GM12878 (cell line): ENCODE data around the gene TMEM91. TPM values are rescaled to one million over a fixed set of nuclear protein-coding genes. Genes with fewer than 3 reads are reported as not detected.
A peak's percentile ranks its signal among the peaks of the same experiment; 100 is the strongest.

Experiments
- CBFB ChIP-seq: IDR thresholded peaks from 2 replicates; pipeline ENCODE4 v1.6.1; 2016; ENCODE audit warnings: antibody characterized with exemption, low read depth
- EGR1 ChIP-seq, 2 experiments: IDR thresholded peaks; 1 replicate in 1 of 2; 2 replicates in 1 of 2; pipeline ENCODE4 v1.6.1; 2011 to 2012; ENCODE audit warnings: low read depth in 2 of 2, low read length in 2 of 2, borderline replicate concordance in 1 of 2, mild to moderate bottlenecking in 1 of 2, moderate library complexity in 1 of 2
- HCFC1 ChIP-seq: fragments of 150-350 bp; IDR thresholded peaks from 2 replicates; pipeline ENCODE4 v1.6.1; 2014; ENCODE audit warnings: low read length
- PML ChIP-seq: IDR thresholded peaks from 2 replicates; pipeline ENCODE4 v1.6.1; 2012; ENCODE audit warnings: low read length, inconsistent platforms
- RAD51 ChIP-seq: fragments of 450-650 bp; IDR thresholded peaks from 2 replicates; pipeline ENCODE4 v1.6.1; 2016; ENCODE audit warnings: moderate library complexity, mild to moderate bottlenecking, inconsistent platforms
- STAT3 ChIP-seq: IDR thresholded peaks from 2 replicates; pipeline ENCODE4 v1.6.1; 2011; ENCODE audit warnings: low read depth, low read length, improper control_type of control experiment
- polyA plus RNA-seq, 11 experiments: library from polyadenylated mRNA; depleted of rRNA in 4 of 11; unstranded in 6 of 11; stranded (reverse) in 5 of 11; fragments of >200 nt; fragmentation: Nextera tagmentation in 4 of 11; fragmentation: Illumina TruSeq in 1 of 11; extraction: Ambion mirVana in 4 of 11; extraction: Trizol in 1 of 11; gene quantifications; 1 replicate in 1 of 11; 2 replicates in 10 of 11; pipeline versions ENCODE4 v1.2.1 to v1.2.3, GENCODE V29; 2011 to 2016; ENCODE audit warnings: inconsistent platforms in 2 of 11, missing spikeins in 2 of 11, low read depth in 1 of 11
- total RNA-seq, 4 experiments: library from RNA; depleted of rRNA in 3 of 4; stranded (reverse); fragments of >200 nt in 3 of 4; fragmentation: Illumina TruSeq in 1 of 4; extraction: Trizol in 1 of 4; gene quantifications; 2 replicates each; pipeline versions ENCODE4 v1.2.1 to v1.2.3, GENCODE V29; 2013 to 2021
- TF ChIP-seq, protein P1 (sequence below): fragments of 450-650 bp; IDR thresholded peaks from 2 replicates; pipeline ENCODE4 v1.6.1; 2018; ENCODE audit warnings: borderline replicate concordance, mild to moderate bottlenecking; ENCODE audit not compliant: partially characterized antibody
- TF ChIP-seq, protein P2 (sequence below): IDR thresholded peaks from 2 replicates; pipeline ENCODE4 v1.6.1; 2012; ENCODE audit warnings: low read depth, low read length, improper control_type of control experiment
- TF ChIP-seq, protein P3 (sequence below): fragments of 450-650 bp; IDR thresholded peaks from 2 replicates; pipeline ENCODE4 v1.6.1; 2018; ENCODE audit warnings: mild to moderate bottlenecking, low read depth, moderate library complexity; ENCODE audit not compliant: partially characterized antibody
- TF ChIP-seq, protein P4 (sequence below): fragments of 450-650 bp; IDR thresholded peaks from 2 replicates; pipeline ENCODE4 v1.6.1; 2017; ENCODE audit warnings: mild to moderate bottlenecking, moderate library complexity
- TF ChIP-seq, protein P5 (sequence below): fragments of 450-650 bp; IDR thresholded peaks from 2 replicates; pipeline ENCODE4 v1.6.1; 2017; ENCODE audit warnings: antibody characterized with exemption, mild to moderate bottlenecking, moderate library complexity
- TF ChIP-seq, protein P6 (sequence below): fragments of 450-650 bp; IDR thresholded peaks from 2 replicates; pipeline ENCODE4 v1.6.1; 2017; ENCODE audit warnings: borderline replicate concordance

The TMEM91 gene
- total and polyA plus RNA-seq, 10 of the 15 experiments (the other 5 are each of a cell fraction or from before 2014, with no cell fraction given), result 1.5 to 5.5 (median 2.7) TPM

DNA sequence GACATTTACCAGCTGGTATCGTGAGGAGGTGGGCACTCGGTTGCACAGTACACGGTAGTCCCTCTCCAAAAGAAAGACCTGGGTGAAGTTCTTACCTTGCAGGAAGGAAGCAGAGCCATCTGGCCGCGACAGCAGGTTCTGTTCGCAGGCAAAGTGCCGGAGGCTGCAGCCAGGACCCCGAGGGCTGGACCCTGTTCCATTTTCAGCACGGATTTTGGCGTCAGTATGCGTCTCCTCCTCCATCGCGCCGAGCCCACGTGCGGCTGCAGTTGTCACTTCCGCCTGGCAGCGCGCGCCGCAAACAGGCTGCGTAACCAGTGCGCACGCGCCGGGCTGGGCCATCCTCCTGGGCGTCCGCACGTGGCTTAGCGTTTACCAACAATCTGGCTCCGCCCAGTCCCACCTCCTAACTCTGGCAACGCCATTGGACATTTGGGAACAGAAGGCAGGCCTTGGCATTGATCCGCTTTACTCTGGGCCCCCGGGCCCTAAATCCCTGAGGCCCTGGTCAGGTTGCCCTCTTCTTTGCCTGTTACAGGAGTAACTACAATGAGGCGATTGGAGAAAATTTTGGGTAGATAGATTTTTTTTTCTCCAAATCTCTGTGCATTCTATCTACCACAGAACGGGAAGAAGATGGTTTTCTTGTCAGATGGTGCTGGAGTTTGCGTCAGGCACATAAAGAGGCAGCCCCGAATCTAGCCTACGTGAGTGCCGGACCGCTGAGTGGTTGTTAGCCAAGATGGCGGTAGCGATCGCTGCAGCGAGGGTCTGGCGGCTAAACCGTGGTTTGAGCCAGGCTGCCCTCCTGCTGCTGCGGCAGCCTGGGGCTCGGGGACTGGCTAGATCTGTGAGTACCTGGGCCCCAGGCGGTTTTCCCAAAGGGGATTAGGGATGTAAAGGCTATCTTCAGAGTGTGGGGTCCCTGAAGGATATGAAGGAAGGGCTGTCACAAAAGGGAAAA lies 21.0 kb downstream of the TMEM91 start, which contains the start of the genes BCKDHA and EXOSC5 (continued):
- TF ChIP-seq EGR1 (IDR thresholded peaks at IDR 0.05; ENCODE audit: borderline replicate concordance in 1 of 2, low read depth in 2 of 2, low read length in 2 of 2), result no peak
- no peak for TF ChIP-seq STAT3
- peak; percentile 58 for TF ChIP-seq HCFC1
- TF ChIP-seq, protein P1, sequence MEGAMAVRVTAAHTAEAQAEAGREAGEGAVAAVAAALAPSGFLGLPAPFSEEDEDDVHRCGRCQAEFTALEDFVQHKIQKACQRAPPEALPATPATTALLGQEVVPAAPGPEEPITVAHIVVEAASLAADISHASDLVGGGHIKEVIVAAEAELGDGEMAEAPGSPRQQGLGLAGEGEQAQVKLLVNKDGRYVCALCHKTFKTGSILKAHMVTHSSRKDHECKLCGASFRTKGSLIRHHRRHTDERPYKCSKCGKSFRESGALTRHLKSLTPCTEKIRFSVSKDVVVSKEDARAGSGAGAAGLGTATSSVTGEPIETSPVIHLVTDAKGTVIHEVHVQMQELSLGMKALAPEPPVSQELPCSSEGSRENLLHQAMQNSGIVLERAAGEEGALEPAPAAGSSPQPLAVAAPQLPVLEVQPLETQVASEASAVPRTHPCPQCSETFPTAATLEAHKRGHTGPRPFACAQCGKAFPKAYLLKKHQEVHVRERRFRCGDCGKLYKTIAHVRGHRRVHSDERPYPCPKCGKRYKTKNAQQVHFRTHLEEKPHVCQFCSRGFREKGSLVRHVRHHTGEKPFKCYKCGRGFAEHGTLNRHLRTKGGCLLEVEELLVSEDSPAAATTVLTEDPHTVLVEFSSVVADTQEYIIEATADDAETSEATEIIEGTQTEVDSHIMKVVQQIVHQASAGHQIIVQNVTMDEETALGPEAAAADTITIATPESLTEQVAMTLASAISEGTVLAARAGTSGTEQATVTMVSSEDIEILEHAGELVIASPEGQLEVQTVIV, result peak; percentile 51
- peak; percentile 92 for TF ChIP-seq RAD51
- TF ChIP-seq, protein P2, sequence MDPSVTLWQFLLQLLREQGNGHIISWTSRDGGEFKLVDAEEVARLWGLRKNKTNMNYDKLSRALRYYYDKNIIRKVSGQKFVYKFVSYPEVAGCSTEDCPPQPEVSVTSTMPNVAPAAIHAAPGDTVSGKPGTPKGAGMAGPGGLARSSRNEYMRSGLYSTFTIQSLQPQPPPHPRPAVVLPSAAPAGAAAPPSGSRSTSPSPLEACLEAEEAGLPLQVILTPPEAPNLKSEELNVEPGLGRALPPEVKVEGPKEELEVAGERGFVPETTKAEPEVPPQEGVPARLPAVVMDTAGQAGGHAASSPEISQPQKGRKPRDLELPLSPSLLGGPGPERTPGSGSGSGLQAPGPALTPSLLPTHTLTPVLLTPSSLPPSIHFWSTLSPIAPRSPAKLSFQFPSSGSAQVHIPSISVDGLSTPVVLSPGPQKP, result peak; percentile 66
- TF ChIP-seq, protein P3, sequence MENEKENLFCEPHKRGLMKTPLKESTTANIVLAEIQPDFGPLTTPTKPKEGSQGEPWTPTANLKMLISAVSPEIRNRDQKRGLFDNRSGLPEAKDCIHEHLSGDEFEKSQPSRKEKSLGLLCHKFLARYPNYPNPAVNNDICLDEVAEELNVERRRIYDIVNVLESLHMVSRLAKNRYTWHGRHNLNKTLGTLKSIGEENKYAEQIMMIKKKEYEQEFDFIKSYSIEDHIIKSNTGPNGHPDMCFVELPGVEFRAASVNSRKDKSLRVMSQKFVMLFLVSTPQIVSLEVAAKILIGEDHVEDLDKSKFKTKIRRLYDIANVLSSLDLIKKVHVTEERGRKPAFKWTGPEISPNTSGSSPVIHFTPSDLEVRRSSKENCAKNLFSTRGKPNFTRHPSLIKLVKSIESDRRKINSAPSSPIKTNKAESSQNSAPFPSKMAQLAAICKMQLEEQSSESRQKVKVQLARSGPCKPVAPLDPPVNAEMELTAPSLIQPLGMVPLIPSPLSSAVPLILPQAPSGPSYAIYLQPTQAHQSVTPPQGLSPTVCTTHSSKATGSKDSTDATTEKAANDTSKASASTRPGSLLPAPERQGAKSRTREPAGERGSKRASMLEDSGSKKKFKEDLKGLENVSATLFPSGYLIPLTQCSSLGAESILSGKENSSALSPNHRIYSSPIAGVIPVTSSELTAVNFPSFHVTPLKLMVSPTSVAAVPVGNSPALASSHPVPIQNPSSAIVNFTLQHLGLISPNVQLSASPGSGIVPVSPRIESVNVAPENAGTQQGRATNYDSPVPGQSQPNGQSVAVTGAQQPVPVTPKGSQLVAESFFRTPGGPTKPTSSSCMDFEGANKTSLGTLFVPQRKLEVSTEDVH, result peak; percentile 29
- no peak for TF ChIP-seq PML
- TF ChIP-seq, protein P4, sequence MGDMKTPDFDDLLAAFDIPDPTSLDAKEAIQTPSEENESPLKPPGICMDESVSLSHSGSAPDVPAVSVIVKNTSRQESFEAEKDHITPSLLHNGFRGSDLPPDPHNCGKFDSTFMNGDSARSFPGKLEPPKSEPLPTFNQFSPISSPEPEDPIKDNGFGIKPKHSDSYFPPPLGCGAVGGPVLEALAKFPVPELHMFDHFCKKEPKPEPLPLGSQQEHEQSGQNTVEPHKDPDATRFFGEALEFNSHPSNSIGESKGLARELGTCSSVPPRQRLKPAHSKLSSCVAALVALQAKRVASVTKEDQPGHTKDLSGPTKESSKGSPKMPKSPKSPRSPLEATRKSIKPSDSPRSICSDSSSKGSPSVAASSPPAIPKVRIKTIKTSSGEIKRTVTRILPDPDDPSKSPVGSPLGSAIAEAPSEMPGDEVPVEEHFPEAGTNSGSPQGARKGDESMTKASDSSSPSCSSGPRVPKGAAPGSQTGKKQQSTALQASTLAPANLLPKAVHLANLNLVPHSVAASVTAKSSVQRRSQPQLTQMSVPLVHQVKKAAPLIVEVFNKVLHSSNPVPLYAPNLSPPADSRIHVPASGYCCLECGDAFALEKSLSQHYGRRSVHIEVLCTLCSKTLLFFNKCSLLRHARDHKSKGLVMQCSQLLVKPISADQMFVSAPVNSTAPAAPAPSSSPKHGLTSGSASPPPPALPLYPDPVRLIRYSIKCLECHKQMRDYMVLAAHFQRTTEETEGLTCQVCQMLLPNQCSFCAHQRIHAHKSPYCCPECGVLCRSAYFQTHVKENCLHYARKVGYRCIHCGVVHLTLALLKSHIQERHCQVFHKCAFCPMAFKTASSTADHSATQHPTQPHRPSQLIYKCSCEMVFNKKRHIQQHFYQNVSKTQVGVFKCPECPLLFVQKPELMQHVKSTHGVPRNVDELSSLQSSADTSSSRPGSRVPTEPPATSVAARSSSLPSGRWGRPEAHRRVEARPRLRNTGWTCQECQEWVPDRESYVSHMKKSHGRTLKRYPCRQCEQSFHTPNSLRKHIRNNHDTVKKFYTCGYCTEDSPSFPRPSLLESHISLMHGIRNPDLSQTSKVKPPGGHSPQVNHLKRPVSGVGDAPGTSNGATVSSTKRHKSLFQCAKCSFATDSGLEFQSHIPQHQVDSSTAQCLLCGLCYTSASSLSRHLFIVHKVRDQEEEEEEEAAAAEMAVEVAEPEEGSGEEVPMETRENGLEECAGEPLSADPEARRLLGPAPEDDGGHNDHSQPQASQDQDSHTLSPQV, result peak; percentile 97
- TF ChIP-seq, protein P5, sequence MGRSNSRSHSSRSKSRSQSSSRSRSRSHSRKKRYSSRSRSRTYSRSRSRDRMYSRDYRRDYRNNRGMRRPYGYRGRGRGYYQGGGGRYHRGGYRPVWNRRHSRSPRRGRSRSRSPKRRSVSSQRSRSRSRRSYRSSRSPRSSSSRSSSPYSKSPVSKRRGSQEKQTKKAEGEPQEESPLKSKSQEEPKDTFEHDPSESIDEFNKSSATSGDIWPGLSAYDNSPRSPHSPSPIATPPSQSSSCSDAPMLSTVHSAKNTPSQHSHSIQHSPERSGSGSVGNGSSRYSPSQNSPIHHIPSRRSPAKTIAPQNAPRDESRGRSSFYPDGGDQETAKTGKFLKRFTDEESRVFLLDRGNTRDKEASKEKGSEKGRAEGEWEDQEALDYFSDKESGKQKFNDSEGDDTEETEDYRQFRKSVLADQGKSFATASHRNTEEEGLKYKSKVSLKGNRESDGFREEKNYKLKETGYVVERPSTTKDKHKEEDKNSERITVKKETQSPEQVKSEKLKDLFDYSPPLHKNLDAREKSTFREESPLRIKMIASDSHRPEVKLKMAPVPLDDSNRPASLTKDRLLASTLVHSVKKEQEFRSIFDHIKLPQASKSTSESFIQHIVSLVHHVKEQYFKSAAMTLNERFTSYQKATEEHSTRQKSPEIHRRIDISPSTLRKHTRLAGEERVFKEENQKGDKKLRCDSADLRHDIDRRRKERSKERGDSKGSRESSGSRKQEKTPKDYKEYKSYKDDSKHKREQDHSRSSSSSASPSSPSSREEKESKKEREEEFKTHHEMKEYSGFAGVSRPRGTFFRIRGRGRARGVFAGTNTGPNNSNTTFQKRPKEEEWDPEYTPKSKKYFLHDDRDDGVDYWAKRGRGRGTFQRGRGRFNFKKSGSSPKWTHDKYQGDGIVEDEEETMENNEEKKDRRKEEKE, result no peak
- TF ChIP-seq, protein P6, sequence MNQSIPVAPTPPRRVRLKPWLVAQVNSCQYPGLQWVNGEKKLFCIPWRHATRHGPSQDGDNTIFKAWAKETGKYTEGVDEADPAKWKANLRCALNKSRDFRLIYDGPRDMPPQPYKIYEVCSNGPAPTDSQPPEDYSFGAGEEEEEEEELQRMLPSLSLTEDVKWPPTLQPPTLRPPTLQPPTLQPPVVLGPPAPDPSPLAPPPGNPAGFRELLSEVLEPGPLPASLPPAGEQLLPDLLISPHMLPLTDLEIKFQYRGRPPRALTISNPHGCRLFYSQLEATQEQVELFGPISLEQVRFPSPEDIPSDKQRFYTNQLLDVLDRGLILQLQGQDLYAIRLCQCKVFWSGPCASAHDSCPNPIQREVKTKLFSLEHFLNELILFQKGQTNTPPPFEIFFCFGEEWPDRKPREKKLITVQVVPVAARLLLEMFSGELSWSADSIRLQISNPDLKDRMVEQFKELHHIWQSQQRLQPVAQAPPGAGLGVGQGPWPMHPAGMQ, result peak; percentile 99
- peak; percentile 77 for TF ChIP-seq CBFB
